Right lobe of liver (tissue), 6 donors: ENCODE results near the gene DVL3. TPM values are rescaled to one million over a fixed set of nuclear protein-coding genes. Genes with fewer than 3 reads are reported as not detected.
"Not testable (repeated sequence)": the region's sequence is repeated elsewhere in the genome, so short reads cannot be mapped to it uniquely, and the experiment has no call there.

Experiments
- ATAC-seq, 4 donors: fragments of 200-7000 bp; cut with Tn5 transposase; one replicate each; pipeline ENCODE4 v1.9.1; 2020; ENCODE audit warnings: mild to moderate bottlenecking in 4 of 4, moderate library complexity in 4 of 4
- DNase-seq, 3 donors: peaks; one replicate each; pipeline ENCODE4 v3.0.0-alpha.2; 2020
- H3K27ac ChIP-seq, 3 donors: fragments of 200-600 bp; one replicate each; pipeline ENCODE4 v1.8.0; 2022
- H3K27me3 ChIP-seq, 2 donors: fragments of 200-600 bp; one replicate each; pipeline ENCODE4 v1.8.0; 2022
- H3K36me3 ChIP-seq, 4 donors: fragments of 200-600 bp; sonication (generic) in 1 of 4; one replicate each; pipeline versions ENCODE4 v1.5.1 to v1.8.0; 2017 to 2022; ENCODE audit warnings: control low read depth in 1 of 4
- H3K4me1 ChIP-seq, 4 donors: fragments of 200-600 bp; sonication (generic) in 1 of 4; one replicate each; pipeline versions ENCODE4 v1.5.1 to v1.8.0; 2017 to 2022; ENCODE audit warnings: control low read depth in 1 of 4
- H3K4me3 ChIP-seq, 3 donors: fragments of 200-600 bp; one replicate each; pipeline ENCODE4 v1.8.0; 2022
- H3K9me3 ChIP-seq, 4 donors: fragments of 200-600 bp; sonication (generic) in 1 of 4; one replicate each; pipeline versions ENCODE4 v1.5.1 to v1.8.0; 2017 to 2022; ENCODE audit warnings: control low read depth in 1 of 4
- POLR2A ChIP-seq: fragments of 450-650 bp; IDR thresholded peaks from one replicate; pipeline ENCODE4 v1.6.1; 2017; ENCODE audit warnings: antibody characterized with exemption, mild to moderate bottlenecking
- WGBS: methylation state at CpG from one replicate; pipeline ENCODE4 v1.1.6; 2018; ENCODE audit warnings: low coverage, low lambda C conversion rate; ENCODE audit not compliant: insufficient coverage; ENCODE audit errors: missing lambda C conversion rate; 5-methylcytosine and 5-hydroxymethylcytosine counted together
- intact Hi-C, 2 donors: fragments of 100-400 bp; cut with DNase I; formaldehyde crosslinking; loops; one replicate each; pipeline versions ENCODE4 v1.11.2 to v1.14.1; 2022
- total RNA-seq, 6 experiments: library from RNA; depleted of rRNA in 2 of 6; stranded (reverse); fragments of >200 nt in 2 of 6; fragmentation: NEBNext Ultra II Directional in 3 of 6; extraction: Animal tissue kit (Norgen Biotek cat#: 25700) in 3 of 6; gene quantifications; one replicate each; pipeline versions ENCODE4 v1.1.0 to v1.2.4, GENCODE V29; 2016 to 2023
- TF ChIP-seq, protein P1 (sequence below), 4 donors: fragments of 200-600 bp in 3 of 4; fragments of 450-650 bp in 1 of 4; IDR thresholded peaks; one replicate each; pipeline versions ENCODE4 v1.5.1 to v1.8.0; 2016 to 2022; ENCODE audit warnings: antibody characterized with exemption in 4 of 4, mild to moderate bottlenecking in 2 of 4
- donor health status: DM: no; HTN: yes; CAD: no.
- donor health status: DM: no; HTN: no; CAD: no.
- donor health status: DM: no; HTN: no; CAD: no.
- donor health status: DM: no; HTN: yes; CAD: no.
- donor health status: DM: no; HTN: yes; CAD: no.

The DVL3 gene
- total RNA-seq, 6 experiments from 2014 or later = 18.9 to 28.1 (median 21.8) TPM

- Histone ChIP-seq H3K27me3 (no peaks in the 10 kb centered on the region), H3K36me3 (peaks cover 5 to 52% (median 22%) of the 10 kb centered on the region in 4 donors), H3K9me3 (no peaks in the 10 kb centered on the region), H3K4me3 (no peak overlapping the region), H3K27ac (no peak overlapping the region), H3K4me1 (peaks cover 0 to 12% (median 0%) of the 10 kb centered on the region in 4 donors)
- TF ChIP-seq POLR2A = no peak
- TF ChIP-seq, protein P1, sequence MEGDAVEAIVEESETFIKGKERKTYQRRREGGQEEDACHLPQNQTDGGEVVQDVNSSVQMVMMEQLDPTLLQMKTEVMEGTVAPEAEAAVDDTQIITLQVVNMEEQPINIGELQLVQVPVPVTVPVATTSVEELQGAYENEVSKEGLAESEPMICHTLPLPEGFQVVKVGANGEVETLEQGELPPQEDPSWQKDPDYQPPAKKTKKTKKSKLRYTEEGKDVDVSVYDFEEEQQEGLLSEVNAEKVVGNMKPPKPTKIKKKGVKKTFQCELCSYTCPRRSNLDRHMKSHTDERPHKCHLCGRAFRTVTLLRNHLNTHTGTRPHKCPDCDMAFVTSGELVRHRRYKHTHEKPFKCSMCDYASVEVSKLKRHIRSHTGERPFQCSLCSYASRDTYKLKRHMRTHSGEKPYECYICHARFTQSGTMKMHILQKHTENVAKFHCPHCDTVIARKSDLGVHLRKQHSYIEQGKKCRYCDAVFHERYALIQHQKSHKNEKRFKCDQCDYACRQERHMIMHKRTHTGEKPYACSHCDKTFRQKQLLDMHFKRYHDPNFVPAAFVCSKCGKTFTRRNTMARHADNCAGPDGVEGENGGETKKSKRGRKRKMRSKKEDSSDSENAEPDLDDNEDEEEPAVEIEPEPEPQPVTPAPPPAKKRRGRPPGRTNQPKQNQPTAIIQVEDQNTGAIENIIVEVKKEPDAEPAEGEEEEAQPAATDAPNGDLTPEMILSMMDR (IDR thresholded peaks at IDR 0.05) = no peak
- ATAC-seq (no peak), DNase-seq (no peak)
- WGBS = 86% methylated on average over 8 of the region's 8 CpGs
- intact Hi-C loops = loop anchor here (10.0 kb wide), 1 partner anchor 99 kb away; the partner anchor contains the start of genes ALG3 (in 2 of the 2) and EEF1AKMT4 (in 2 of the 2)
Measured at GRCh38 chr3:184145751-184146270, 9.4 kb upstream of the DVL3 start.

GRCh38 chr3:184148076-184148475 is 7.1 kb upstream of the DVL3 start:
- Histone ChIP-seq H3K4me1 (peaks cover 0 to 12% (median 0%) of the 10 kb centered on the region in 4 donors), H3K27ac (no peak overlapping the region), H3K36me3 (peaks cover 0 to 29% (median 8%) of the 10 kb centered on the region in 4 donors), H3K27me3 (no peaks in the 10 kb centered on the region), H3K4me3 (no peak overlapping the region), H3K9me3 (no peaks in the 10 kb centered on the region)
- no peak for TF ChIP-seq POLR2A
- TF ChIP-seq, protein P1 (IDR thresholded peaks at IDR 0.05) = no peak
- intact Hi-C loops = loop anchor here (10.0 kb wide), 1 partner anchor 97 kb away; the partner anchor contains the start of genes ALG3 (in 2 of the 2) and EEF1AKMT4 (in 2 of the 2)
- DNase-seq = no peak
- no peak for ATAC-seq
- 91% methylated on average over 3 of the region's 3 CpGs for WGBS

DNA sequence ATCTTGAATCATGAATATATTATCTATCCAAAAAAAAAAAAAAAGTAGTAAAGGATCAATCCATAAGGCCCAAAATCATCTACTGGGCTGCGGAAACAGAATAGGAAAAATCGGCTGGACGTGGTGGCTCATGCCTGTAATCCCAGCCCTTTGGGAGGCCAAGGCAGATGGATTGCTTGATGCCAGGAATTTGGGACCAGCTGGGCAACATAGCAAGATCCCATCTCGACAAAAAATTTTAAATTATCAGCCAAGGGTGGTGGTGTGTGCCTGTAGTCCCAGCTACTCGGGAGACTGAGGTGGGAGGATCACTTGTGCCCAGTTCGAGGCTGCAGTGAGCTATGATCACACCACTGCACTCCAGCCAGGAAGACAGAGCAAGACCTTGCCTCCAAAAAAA is 6.1 kb upstream of the DVL3 start:
- peaks cover 0 to 10% (median 0%) of the 10 kb centered on the region in 4 donors for H3K4me1 ChIP-seq
- no peak for DNase-seq
- no peak for ATAC-seq
- H3K9me3 ChIP-seq = no peaks in the 10 kb centered on the region
- H3K4me3 ChIP-seq = no peak overlapping the region
- no peak for TF ChIP-seq POLR2A
- no peaks in the 10 kb centered on the region for H3K27me3 ChIP-seq
- WGBS = 91% methylated on average over 6 of the region's 6 CpGs
- intact Hi-C loops = loop anchor here (10.0 kb wide), 1 partner anchor 96 kb away; the partner anchor contains the start of genes ALG3 (in 2 of the 2) and EEF1AKMT4 (in 2 of the 2)
- H3K27ac ChIP-seq = no peak overlapping the region
- H3K36me3 ChIP-seq = peaks cover 0 to 19% (median 2%) of the 10 kb centered on the region in 4 donors

- H3K27ac ChIP-seq, H3K4me1 ChIP-seq, H3K9me3 ChIP-seq, H3K4me3 ChIP-seq, H3K27me3 ChIP-seq, DNase-seq: not testable (repeated sequence)
- H3K36me3 ChIP-seq = peaks cover 0 to 15% (median 2%) of the 10 kb centered on the region in 4 donors
- intact Hi-C loops = loop anchor here (10.0 kb wide), 1 partner anchor 95 kb away; the partner anchor contains the start of genes ALG3 (in 2 of the 2) and EEF1AKMT4 (in 2 of the 2)
- WGBS = 31% methylated on average over 2 of the region's 6 CpGs
- ATAC-seq = peak in 3 of 4 donors; percentile 26 to 34 (median 29)
Measured at GRCh38 chr3:184149770-184150169, 5.4 kb upstream of the DVL3 start.

DNA sequence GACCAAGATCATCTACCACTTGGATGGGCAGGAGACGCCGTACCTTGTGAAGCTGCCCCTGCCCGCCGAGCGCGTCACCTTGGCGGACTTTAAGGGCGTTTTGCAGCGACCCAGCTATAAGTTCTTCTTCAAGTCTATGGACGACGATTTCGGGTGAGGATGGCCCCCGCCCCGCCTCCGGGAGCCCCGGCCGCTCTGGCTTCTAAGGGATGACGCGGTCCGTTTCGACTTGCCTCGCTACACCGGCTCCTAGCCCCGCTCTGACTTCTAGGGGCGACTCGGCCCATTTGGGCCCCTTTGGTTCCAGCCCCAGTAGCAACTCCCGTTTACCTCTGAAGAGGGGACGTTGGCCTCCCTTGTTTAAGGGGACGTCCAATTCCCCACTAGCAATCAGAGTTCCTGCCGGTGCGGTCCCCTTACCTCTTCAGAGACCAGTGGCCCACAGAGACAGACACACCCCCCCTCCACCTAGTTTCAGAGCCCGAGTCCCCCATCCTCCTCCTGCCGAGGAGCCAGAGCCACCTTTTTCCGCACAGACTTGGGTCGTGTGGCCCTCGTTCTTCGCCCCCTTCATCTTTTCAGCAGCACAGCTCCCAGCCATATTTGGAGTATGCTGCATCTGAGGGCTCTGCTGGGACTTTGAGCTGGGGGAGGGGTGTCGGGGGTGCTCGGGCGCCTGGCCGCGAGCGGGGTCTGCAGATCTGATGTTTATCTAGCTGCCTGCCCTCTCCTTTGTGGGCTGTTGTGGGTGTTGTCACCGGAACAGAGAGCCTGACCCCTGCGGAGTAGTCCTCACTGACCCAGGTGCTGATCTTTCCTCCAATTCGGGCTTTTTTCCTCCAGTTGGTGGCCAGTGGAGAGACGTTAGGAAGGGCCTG is 706 bp downstream of the DVL3 start:
- no peaks in the 10 kb centered on the region for H3K36me3 ChIP-seq
- DNase-seq (peak in 1 of 3 donors; percentile 46), ATAC-seq (peak; percentile 8 to 46 (median 21))
- H3K27me3 ChIP-seq = no peaks in the 10 kb centered on the region
- peak overlapping the region; percentile 54 to 75 (median 62) for H3K27ac ChIP-seq
- intact Hi-C loops = no loop called here
- H3K4me1 ChIP-seq = peaks cover 0 to 28% (median 11%) of the 10 kb centered on the region in 4 donors
- TF ChIP-seq, protein P1 (IDR thresholded peaks at IDR 0.05) = no peak
- no peak for TF ChIP-seq POLR2A
- 0% methylated on average over 25 of the region's 47 CpGs for WGBS
- H3K4me3 ChIP-seq = peak overlapping the region; percentile 86 to 93 (median 93)
- no peaks in the 10 kb centered on the region for H3K9me3 ChIP-seq
